SK-N-MC (cell line): ENCODE measurements around the gene SLC24A1.

ENCODE experiments used
- EZH2 ChIP-seq: fragments of 200-600 bp; sonication (generic); IDR thresholded peaks from one replicate; pipeline ENCODE4 v1.6.1; 2017; ENCODE audit warnings: antibody characterized with exemption
- FOXP2 ChIP-seq: optimal IDR thresholded peaks from 2 replicates; pipeline ENCODE3; 2011; ENCODE audit warnings: mild to moderate bottlenecking, moderate library complexity; ENCODE audit not compliant: insufficient read depth; ENCODE audit errors: extremely low read length, control extremely low read depth
- POLR2AphosphoS5 ChIP-seq: IDR thresholded peaks from 2 replicates; pipeline ENCODE4 v1.6.1; 2012; ENCODE audit warnings: mild to moderate bottlenecking, low read depth, low read length, borderline replicate concordance

- TF ChIP-seq POLR2AphosphoS5 (no peak), EZH2 (no peak), FOXP2 (no peak)
Measured at GRCh38 chr15:65632780-65633375, 11.1 kb downstream of the SLC24A1 start.
